Posterior vena cava (tissue), 2 donors: ENCODE measurements around the gene XRCC4. TPM values are rescaled to one million over a fixed set of nuclear protein-coding genes. Genes with fewer than 3 reads are reported as not detected.
"Not testable (repeated sequence)": the region's sequence is repeated elsewhere in the genome, so short reads cannot be mapped to it uniquely, and the experiment has no call there.

Experiments
- DNase-seq: peaks from one replicate; pipeline ENCODE4 v3.0.0-alpha.2; 2020; ENCODE audit warnings: low spot score
- intact Hi-C, 2 donors: fragments of 100-400 bp; cut with DNase I; formaldehyde crosslinking; loops; one replicate each; pipeline versions ENCODE4 v1.14.1 to v1.14.2; 2022 to 2023
- total RNA-seq, 2 donors: library from RNA; stranded (reverse); fragmentation: NEBNext Ultra II Directional; extraction: Animal tissue kit (Norgen Biotek cat#: 25700); gene quantifications; one replicate each; pipeline ENCODE4 v1.2.1, GENCODE V29; 2021
- donor health status: DM: yes; HTN: yes; CAD: no.
- donor health status: DM: yes; HTN: yes; CAD: no.

Gene XRCC4
- total RNA-seq, 2 donors from 2014 or later = 8.4 to 9.1 TPM

GRCh38 chr5:83312663-83313062 is 235.3 kb downstream of the XRCC4 start:
- DNase-seq = no peak
- intact Hi-C loops = no loop called here

GRCh38 chr5:83313436-83313835 is 236.1 kb downstream of the XRCC4 start:
- no peak for DNase-seq
- intact Hi-C loops = no loop called here

DNA sequence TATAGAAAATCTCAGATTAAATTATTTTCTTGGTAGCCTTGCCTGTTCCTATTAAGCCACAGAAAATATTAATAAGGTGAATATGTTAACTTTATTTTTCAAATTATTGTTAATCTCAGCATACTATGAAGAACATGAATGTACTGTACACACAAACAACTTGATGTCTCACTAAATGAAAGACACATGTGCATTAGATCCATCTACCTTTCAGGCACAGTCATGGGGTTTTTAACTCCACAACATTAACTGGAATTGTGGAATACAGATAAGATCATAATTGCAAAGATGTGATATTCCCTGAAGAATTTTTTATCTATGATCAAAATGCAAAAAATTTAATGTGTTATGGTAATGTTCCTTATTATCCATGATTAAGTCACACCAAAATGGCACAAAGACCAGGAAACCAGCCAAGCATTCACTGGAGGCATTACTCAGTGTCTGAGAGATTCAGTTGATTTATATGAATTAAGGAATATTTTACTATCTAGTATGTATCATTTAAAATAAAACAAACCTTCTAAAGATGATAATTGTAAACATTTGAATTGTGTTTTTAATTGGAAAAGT is 244.2 kb downstream of the XRCC4 start:
- intact Hi-C loops = no loop called here
- DNase-seq = no peak

DNA sequence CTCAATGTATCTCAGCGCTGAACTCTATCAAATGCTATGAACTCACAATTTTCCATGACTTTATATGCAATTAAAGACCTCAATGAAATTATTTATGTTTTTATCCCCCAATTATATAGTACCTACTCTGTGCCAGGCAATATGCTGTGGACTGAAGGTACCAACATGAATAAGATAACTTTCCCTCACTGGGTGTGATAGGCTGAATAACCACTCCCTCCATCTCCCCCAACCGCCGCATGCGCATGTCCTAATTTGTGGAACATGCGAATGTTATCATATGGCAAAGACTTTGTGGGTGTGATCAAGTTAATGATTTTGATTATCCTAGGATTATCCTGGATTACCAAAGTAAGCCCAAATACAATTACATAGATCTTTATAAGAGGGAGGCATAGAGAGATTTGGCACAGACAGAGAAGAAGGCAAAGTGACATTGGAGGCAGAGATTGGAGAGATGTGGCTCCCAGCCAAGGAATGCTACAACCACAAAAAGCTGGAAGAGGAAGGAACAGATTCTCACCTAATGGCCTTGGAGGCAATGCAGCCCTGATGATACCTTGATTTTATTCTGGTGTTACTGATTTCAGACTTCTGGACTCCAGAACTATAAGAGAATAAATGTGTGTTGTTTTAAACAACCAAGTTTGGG is 245.1 kb downstream of the XRCC4 start:
- DNase-seq = no peak
- intact Hi-C loops = no loop called here

GRCh38 chr5:83323557-83324180 is 246.3 kb downstream of the XRCC4 start:
- DNase-seq = no peak
- intact Hi-C loops = no loop called here

DNA sequence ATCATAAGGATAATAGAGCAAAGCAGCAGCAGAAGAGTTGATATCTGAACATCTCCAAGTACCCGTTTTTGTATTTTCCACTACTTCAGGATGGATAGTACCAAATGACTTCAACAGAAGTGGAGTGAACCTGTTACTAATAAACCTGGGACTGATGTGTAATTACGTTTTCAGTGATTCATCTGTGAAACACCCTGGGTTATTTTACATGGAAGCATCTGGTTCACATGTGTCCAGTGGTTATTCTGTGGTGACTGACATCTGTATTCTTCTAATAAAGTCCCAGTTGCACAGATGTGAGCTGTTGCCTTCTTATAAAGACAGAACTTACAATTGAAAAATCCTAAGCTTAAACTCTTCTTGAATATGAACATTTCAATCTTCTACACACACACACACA is 254.5 kb downstream of the XRCC4 start:
- intact Hi-C loops = no loop called here
- no peak for DNase-seq

DNA sequence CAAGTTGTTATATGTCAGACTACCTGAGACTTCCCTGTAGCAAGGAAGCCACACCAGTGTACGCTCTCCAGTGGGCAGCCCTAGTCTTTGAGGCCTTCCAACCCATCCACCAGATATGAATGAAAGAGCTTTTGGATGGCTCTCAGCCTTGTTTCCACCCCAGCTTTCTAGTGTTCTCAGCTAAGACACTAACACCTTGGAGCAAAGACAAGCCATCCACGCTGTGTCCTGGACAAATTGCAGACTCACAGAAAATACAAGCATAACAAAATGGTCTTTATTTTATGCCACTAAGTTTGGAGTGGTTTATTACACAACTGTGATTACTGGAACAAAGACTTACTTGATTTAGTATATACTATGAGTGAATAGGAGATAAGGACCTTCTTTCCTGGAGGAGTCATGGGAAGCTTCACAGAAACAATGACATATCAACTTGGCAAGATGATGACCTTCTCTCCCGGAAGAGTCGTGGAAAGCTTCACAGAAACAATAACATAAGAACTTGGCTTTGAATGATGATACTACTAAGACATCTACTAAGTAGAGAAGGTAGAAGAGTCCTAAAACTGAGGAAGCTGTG is 260.2 kb downstream of the XRCC4 start:
- no peak for DNase-seq
- intact Hi-C loops = no loop called here

- intact Hi-C loops = no loop called here
- no peak for DNase-seq
Measured at GRCh38 chr5:83340511-83340918, 263.2 kb downstream of the XRCC4 start.

- intact Hi-C loops = no loop called here
- no peak for DNase-seq
Measured at GRCh38 chr5:83341815-83342334, 264.5 kb downstream of the XRCC4 start.

- no peak for DNase-seq
- intact Hi-C loops = no loop called here
Measured at GRCh38 chr5:83342465-83342864, 265.1 kb downstream of the XRCC4 start.

DNA sequence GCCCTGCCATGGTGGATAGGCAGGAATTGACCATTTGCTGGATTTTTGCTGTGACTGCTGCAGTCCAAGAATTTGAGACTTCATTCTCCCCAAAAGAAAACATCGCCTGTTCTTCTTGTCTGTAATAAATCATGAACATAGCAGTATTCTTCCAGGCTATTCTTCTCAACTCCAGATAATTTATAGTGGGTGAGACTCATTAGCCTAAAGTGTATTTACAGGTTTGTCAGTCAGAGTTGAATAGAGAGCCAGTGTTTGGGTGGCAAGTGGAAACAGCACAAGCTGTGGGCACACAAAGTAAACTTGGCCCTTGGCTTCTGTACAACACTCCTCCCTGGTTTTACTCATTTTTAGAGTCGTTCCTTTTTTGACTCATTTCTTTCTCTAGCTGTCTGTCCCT is 266.0 kb downstream of the XRCC4 start:
- intact Hi-C loops = no loop called here
- no peak for DNase-seq

GRCh38 chr5:83345423-83345822 is 268.1 kb downstream of the XRCC4 start:
- DNase-seq = no peak
- intact Hi-C loops = no loop called here

DNA sequence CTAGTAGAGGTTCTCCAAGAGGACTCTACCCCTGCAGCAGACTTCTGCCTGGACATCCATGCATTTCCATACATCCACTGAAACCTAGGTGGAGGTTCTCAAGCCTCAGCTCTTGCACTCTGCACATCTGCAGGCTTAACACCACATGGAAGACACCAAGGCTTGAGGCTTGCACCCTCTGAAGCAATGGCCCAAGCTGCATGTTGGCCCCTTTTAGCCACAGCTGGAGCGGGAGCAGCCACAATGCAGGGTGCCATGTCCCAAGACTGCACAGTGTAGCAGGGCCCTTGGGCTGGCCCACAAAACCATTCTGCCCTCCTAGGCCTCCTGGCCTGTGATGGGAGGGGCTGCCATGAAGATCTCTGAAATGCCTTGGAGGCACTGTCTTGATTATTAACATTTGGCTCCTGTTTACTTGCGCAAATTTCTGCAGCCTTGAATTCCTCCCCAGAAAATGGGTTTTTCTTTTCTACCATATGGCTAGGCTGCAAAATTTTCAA is 271.0 kb downstream of the XRCC4 start:
- intact Hi-C loops = no loop called here

GRCh38 chr5:83353231-83353630 is 275.9 kb downstream of the XRCC4 start:
- intact Hi-C loops = no loop called here
- no peak for DNase-seq

More for the DNA sequence above, 271.0 kb downstream of the XRCC4 start:
- no peak for DNase-seq

- no peak for DNase-seq
- intact Hi-C loops = no loop called here
Measured at GRCh38 chr5:83353774-83354173, 276.4 kb downstream of the XRCC4 start.

DNA sequence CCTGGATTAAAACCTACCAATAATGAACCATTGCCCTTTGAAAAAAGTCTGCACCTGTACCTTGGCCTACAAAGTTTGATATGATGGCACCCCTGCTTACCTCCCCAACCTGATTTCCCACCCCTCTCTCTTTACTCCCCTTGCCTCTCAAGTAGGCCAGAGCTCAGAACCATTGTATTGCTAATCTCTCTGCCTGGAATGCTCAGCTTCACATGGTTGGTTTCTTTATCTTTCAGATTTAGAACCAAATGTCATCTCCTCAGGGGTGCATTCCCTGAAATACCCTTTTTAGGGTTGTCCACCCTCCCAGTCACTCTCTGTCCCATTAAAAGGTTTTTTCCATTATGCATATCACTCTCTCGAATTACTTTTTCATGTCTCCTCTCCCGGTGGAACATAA is 277.6 kb downstream of the XRCC4 start:
- no peak for DNase-seq
- intact Hi-C loops = no loop called here

- DNase-seq, intact Hi-C loops: not testable (repeated sequence)
Measured at GRCh38 chr5:83355482-83356014, 278.2 kb downstream of the XRCC4 start.

DNA sequence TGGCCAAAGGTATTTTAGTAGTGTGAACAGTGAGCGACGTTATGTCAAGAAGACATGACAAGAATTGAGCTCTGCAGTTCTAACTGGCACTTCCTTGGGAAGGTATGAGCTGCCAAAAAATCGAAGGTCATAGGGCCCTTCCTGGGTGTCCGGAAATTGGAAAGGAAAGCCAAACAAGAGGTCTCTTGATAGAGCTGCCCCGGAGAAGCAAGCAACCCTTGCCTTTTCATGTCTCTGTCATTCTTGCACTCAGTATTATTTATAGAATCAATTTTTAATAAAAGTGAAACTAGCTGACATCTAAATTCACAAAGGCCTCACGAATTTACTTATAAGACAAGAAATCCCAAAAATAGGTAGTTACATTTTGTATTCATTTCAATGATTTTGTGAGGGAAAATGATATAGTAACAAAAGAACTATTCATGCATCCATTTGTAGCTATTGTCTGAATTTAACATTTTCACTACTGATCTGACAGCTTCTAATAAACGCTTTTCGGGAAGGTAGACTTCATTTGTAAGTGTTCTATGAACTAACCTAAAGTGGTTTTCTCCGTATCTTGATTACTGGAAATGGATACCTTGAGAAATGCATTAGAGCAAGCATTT is 280.4 kb downstream of the XRCC4 start:
- intact Hi-C loops = no loop called here
- no peak for DNase-seq

DNA sequence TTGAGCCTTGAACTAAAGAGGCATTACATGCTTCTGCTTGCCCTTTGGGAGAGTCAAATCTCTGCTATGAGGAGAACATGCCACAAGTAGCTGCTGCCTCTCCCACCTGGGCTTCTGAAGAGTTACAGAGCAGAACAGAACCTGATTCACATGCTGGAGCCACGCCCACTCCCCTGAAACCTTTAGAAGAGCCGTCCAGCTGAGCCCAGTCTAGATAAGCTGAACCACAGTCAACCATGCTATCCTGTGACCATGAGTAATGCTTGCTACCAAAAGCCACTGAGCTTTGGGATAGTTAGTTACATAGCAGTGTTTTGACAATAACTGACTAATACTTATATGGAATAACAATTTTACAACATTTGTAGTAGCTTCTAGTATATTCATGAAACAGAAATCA is 283.2 kb downstream of the XRCC4 start:
- intact Hi-C loops = no loop called here
- no peak for DNase-seq

- DNase-seq = no peak
- intact Hi-C loops = no loop called here
Measured at GRCh38 chr5:83362526-83362925, 285.2 kb downstream of the XRCC4 start.
